ENCODE data around the gene IRX3. TPM values are rescaled to one million over a fixed set of nuclear protein-coding genes. Genes with fewer than 3 reads are reported as not detected.

Gene IRX3
- total RNA-seq, 1 donor from 2014 or later: 13.0 TPM

GRCh38 chr16:54268766-54269165, 17.8 kb downstream of the IRX3 start:
- no peaks in the 10 kb centered on the region for H3K36me3 Mint-ChIP-seq (ENCODE audit: unreplicated experiment)
- H3K27me3 Mint-ChIP-seq (ENCODE audit: unreplicated experiment): peaks cover 1% of the 10 kb centered on the region
- H3K27ac Mint-ChIP-seq (ENCODE audit: unreplicated experiment): no peak overlapping the region
- no peak overlapping the region for H3K4me3 Mint-ChIP-seq (ENCODE audit: unreplicated experiment)
- TF ChIP-seq, protein P1, sequence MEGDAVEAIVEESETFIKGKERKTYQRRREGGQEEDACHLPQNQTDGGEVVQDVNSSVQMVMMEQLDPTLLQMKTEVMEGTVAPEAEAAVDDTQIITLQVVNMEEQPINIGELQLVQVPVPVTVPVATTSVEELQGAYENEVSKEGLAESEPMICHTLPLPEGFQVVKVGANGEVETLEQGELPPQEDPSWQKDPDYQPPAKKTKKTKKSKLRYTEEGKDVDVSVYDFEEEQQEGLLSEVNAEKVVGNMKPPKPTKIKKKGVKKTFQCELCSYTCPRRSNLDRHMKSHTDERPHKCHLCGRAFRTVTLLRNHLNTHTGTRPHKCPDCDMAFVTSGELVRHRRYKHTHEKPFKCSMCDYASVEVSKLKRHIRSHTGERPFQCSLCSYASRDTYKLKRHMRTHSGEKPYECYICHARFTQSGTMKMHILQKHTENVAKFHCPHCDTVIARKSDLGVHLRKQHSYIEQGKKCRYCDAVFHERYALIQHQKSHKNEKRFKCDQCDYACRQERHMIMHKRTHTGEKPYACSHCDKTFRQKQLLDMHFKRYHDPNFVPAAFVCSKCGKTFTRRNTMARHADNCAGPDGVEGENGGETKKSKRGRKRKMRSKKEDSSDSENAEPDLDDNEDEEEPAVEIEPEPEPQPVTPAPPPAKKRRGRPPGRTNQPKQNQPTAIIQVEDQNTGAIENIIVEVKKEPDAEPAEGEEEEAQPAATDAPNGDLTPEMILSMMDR (IDR thresholded peaks at IDR 0.05; ENCODE audit: partially characterized antibody, unreplicated experiment): no peak
- no peak for DNase-seq
- H3K4me1 Mint-ChIP-seq (ENCODE audit: low read depth, unreplicated experiment): peaks cover 4% of the 10 kb centered on the region
- H3K9me3 Mint-ChIP-seq (ENCODE audit: unreplicated experiment): no peaks in the 10 kb centered on the region

GRCh38 chr16:54268340-54268739, 18.2 kb downstream of the IRX3 start:
- H3K36me3 Mint-ChIP-seq (ENCODE audit: unreplicated experiment): no peaks in the 10 kb centered on the region
- peaks cover 4% of the 10 kb centered on the region for H3K4me1 Mint-ChIP-seq (ENCODE audit: low read depth, unreplicated experiment)
- no peak overlapping the region for H3K27ac Mint-ChIP-seq (ENCODE audit: unreplicated experiment)
- no peak for DNase-seq
- TF ChIP-seq, protein P1 (IDR thresholded peaks at IDR 0.05; ENCODE audit: partially characterized antibody, unreplicated experiment): no peak
- H3K27me3 Mint-ChIP-seq (ENCODE audit: unreplicated experiment): peaks cover 1% of the 10 kb centered on the region
- H3K9me3 Mint-ChIP-seq (ENCODE audit: unreplicated experiment): no peaks in the 10 kb centered on the region
- H3K4me3 Mint-ChIP-seq (ENCODE audit: unreplicated experiment): no peak overlapping the region

DNA sequence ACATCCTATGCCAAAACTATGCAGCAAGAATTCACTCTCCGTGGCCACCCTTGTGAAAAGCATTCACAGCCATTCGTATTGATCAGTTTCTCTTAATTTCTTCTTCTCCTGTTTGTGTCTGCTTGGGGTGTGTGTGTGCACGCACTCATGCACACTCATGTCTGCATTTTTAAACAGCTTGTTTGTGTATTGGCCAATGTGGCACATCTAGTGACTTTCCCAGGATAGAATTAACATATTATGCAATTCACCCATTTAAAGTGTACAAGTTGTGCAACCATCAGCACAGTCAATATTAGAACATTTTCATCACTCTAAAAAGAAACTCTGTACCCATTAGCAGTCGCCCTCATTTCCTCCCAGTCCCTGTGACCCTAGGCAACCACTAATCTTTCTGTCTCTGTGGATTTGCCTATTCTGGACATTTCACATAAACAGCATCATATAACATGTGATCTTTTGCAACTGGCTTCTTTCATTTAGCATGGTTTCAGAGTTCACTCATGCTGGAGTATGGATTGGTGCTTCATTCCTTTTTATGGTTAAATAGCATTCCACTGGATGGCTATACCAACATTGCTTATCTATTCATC, 20.1 kb downstream of the IRX3 start:
- H3K4me3 Mint-ChIP-seq (ENCODE audit: unreplicated experiment): no peak overlapping the region
- H3K9me3 Mint-ChIP-seq (ENCODE audit: unreplicated experiment): no peaks in the 10 kb centered on the region
- H3K27me3 Mint-ChIP-seq (ENCODE audit: unreplicated experiment): peaks cover 1% of the 10 kb centered on the region
- H3K4me1 Mint-ChIP-seq (ENCODE audit: low read depth, unreplicated experiment): peaks cover 4% of the 10 kb centered on the region
- H3K27ac Mint-ChIP-seq (ENCODE audit: unreplicated experiment): no peak overlapping the region
- no peak for DNase-seq
- TF ChIP-seq, protein P1 (IDR thresholded peaks at IDR 0.05; ENCODE audit: partially characterized antibody, unreplicated experiment): no peak
- peaks cover 6% of the 10 kb centered on the region for H3K36me3 Mint-ChIP-seq (ENCODE audit: unreplicated experiment)

DNA sequence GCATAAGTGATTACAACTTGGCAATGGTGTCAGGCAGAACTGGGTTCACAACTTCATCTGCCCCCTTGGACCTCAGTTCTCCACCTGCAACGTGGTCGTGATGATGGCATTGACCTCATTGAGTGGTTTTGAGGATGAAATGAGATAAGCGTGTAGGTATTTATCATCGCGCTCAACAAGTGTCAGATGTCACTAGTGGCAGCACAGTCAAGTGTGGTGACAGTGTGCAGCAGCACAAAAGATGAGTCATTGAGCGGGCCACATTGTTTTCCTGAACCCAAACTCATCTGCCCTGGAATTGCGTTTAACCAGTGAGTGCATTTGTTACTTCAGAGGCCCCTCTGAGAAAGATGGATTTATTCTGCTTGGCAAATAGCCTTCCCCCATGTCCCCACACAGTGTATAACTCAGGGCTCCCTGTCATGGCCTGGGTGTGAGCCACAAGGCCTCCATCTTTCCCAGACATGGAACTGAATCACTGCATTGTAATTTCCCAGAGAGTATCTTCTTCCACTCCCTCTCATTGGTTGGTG, 20.9 kb downstream of the IRX3 start:
- no peak overlapping the region for H3K27ac Mint-ChIP-seq (ENCODE audit: unreplicated experiment)

GRCh38 chr16:54253118-54253517, 33.5 kb downstream of the IRX3 start:
- DNase-seq: no peak
- Mint-ChIP-seq H3K4me3 (ENCODE audit: unreplicated experiment) (no peak overlapping the region), H3K9me3 (ENCODE audit: unreplicated experiment) (no peaks in the 10 kb centered on the region), H3K36me3 (ENCODE audit: unreplicated experiment) (no peaks in the 10 kb centered on the region), H3K4me1 (ENCODE audit: low read depth, unreplicated experiment) (no peaks in the 10 kb centered on the region), H3K27me3 (ENCODE audit: unreplicated experiment) (peaks cover 4% of the 10 kb centered on the region), H3K27ac (ENCODE audit: unreplicated experiment) (no peak overlapping the region)
- TF ChIP-seq, protein P1 (IDR thresholded peaks at IDR 0.05; ENCODE audit: partially characterized antibody, unreplicated experiment): no peak

More for the DNA sequence above, 20.9 kb downstream of the IRX3 start:
- Mint-ChIP-seq H3K36me3 (ENCODE audit: unreplicated experiment) (peaks cover 6% of the 10 kb centered on the region), H3K4me3 (ENCODE audit: unreplicated experiment) (no peak overlapping the region), H3K27me3 (ENCODE audit: unreplicated experiment) (peaks cover 1% of the 10 kb centered on the region), H3K9me3 (ENCODE audit: unreplicated experiment) (no peaks in the 10 kb centered on the region), H3K4me1 (ENCODE audit: low read depth, unreplicated experiment) (peaks cover 4% of the 10 kb centered on the region)
- TF ChIP-seq, protein P1 (IDR thresholded peaks at IDR 0.05; ENCODE audit: partially characterized antibody, unreplicated experiment): no peak
- no peak for DNase-seq

Measured in glutamatergic neuron (in vitro differentiated cells).